IMR-90 (cell line): Measurements from ENCODE around the gene PDIA2.

Experiments used
- CEBPB ChIP-seq: IDR thresholded peaks from 2 replicates; pipeline ENCODE4 v1.6.1; 2012; ENCODE audit warnings: low read depth, low read length, improper control_type of control experiment
- FOS ChIP-seq: fragments of 150-350 bp; IDR thresholded peaks from 2 replicates; pipeline ENCODE4 v1.6.1; 2016; ENCODE audit warnings: low read depth, low read length
- MAZ ChIP-seq: IDR thresholded peaks from 2 replicates; pipeline ENCODE4 v1.6.1; 2012; ENCODE audit warnings: low read depth, mild to moderate bottlenecking, low read length, improper control_type of control experiment, moderate library complexity, borderline replicate concordance
- NFE2L2 ChIP-seq: fragments of 150-350 bp; IDR thresholded peaks from 2 replicates; pipeline ENCODE4 v1.6.1; 2016; ENCODE audit warnings: low read depth, mild to moderate bottlenecking, low read length
- POLR2A ChIP-seq: IDR thresholded peaks from 2 replicates; pipeline ENCODE4 v1.6.1; 2012; ENCODE audit warnings: mild to moderate bottlenecking, low read depth, low read length
- RAD21 ChIP-seq: IDR thresholded peaks from 2 replicates; pipeline ENCODE4 v1.6.1; 2012; ENCODE audit warnings: low read length, improper control_type of control experiment
- RFX5 ChIP-seq: IDR thresholded peaks from 2 replicates; pipeline ENCODE4 v1.8.0; 2012; ENCODE audit warnings: low read depth, mild to moderate bottlenecking, low read length, moderate library complexity
- SMC3 ChIP-seq: fragments of 150-350 bp; IDR thresholded peaks from 2 replicates; pipeline ENCODE4 v1.6.1; 2016; ENCODE audit warnings: low read depth, mild to moderate bottlenecking, antibody characterized with exemption, low read length, moderate library complexity
- TF ChIP-seq, protein P1 (sequence below): conservative IDR thresholded peaks from 2 replicates; pipeline ENCODE4 v1.5.1; 2012; ENCODE audit warnings: mild to moderate bottlenecking, low read depth, low read length, improper control_type of control experiment

DNA sequence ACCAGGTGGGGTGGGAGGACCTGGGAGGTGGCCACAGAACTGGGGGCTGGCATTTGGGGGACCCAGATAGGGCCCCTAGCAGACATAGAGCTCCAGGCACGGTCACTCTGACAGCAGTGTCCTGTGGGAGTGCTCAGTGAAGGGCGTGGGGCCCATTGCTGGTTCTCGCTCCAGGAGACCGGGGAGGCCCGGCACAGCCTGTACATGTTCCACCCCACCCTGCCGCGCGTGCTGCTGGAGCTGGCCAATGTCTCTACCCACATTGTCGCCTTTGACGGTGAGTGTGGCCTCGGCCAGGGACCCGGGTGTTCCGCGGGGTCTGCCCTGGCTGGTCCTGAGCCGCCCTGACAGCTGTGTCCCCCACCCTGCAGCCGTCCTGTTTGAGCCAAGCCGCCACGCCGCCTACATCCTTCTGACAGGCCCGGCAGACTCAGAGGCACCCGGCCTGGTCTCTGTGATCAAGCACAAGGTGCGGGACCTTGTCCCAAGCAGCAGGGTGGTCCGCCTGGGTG is 18.5 kb upstream of the PDIA2 start:
- TF ChIP-seq RFX5 (no peak), SMC3 (no peak), NFE2L2 (no peak), CEBPB (no peak), POLR2A (no peak), RAD21 (no peak), MAZ (no peak), FOS (no peak)
- TF ChIP-seq, protein P1, sequence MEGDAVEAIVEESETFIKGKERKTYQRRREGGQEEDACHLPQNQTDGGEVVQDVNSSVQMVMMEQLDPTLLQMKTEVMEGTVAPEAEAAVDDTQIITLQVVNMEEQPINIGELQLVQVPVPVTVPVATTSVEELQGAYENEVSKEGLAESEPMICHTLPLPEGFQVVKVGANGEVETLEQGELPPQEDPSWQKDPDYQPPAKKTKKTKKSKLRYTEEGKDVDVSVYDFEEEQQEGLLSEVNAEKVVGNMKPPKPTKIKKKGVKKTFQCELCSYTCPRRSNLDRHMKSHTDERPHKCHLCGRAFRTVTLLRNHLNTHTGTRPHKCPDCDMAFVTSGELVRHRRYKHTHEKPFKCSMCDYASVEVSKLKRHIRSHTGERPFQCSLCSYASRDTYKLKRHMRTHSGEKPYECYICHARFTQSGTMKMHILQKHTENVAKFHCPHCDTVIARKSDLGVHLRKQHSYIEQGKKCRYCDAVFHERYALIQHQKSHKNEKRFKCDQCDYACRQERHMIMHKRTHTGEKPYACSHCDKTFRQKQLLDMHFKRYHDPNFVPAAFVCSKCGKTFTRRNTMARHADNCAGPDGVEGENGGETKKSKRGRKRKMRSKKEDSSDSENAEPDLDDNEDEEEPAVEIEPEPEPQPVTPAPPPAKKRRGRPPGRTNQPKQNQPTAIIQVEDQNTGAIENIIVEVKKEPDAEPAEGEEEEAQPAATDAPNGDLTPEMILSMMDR, result no peak
